WTC11 (cell line): Measurements from ENCODE around the gene FERMT2. TPM values are rescaled to one million over a fixed set of nuclear protein-coding genes. Genes with fewer than 3 reads are reported as not detected.
A peak's percentile ranks its signal among the peaks of the same experiment; 100 is the strongest.

Experiments used
- ATAC-seq: fragments of 200-7000 bp; cut with Tn5 transposase; 2 replicates; pipeline ENCODE4 v1.10.0; 2021; ENCODE audit warnings: mild to moderate bottlenecking, moderate library complexity
- CTCF ChIA-PET: fragments of 300-600 bp; sonication (Branson Sonifier 250); formaldehyde crosslinking; loops from one replicate; lab custom pipeline; 2021; ENCODE audit warnings: antibody characterized with exemption; lab: Charles Lee
- POLR2A ChIA-PET: fragments of 350-600 bp; sonication (Branson Sonifier 250); formaldehyde crosslinking; loops from one replicate; lab custom pipeline; 2021; ENCODE audit warnings: antibody characterized with exemption; lab: Charles Lee
- DNase-seq: peaks from one replicate; pipeline ENCODE4 v3.0.0; 2021; ENCODE audit warnings: low spot score
- H3K27ac Mint-ChIP-seq: 2 replicates; pipeline ENCODE4 v1.8.0; 2021; ENCODE audit warnings: mixed read lengths
- H3K27me3 Mint-ChIP-seq: 2 replicates; pipeline ENCODE4 v1.8.0; 2021; ENCODE audit warnings: low read depth, mild to moderate bottlenecking, moderate library complexity, mixed read lengths
- H3K36me3 Mint-ChIP-seq: 2 replicates; pipeline ENCODE4 v1.8.0; 2021; ENCODE audit warnings: mixed read lengths
- H3K4me1 Mint-ChIP-seq: 2 replicates; pipeline ENCODE4 v1.8.0; 2022; ENCODE audit warnings: mixed read lengths
- H3K4me3 Mint-ChIP-seq: 2 replicates; pipeline ENCODE4 v1.8.0; 2021; ENCODE audit warnings: mild to moderate bottlenecking, moderate library complexity, mixed read lengths
- H3K9me3 Mint-ChIP-seq: 2 replicates; pipeline ENCODE4 v1.8.0; 2021; ENCODE audit warnings: mixed read lengths
- ATF1 ChIP-seq: sonication (generic); formaldehyde crosslinking; IDR thresholded peaks from 2 replicates; pipeline ENCODE4 v1.8.1; 2023; ENCODE audit warnings: mild to moderate bottlenecking, moderate library complexity, missing genetic modification reagents
- ATF3 ChIP-seq: sonication (generic); formaldehyde crosslinking; conservative IDR thresholded peaks from 2 replicates; pipeline ENCODE4 v1.8.1; 2022; ENCODE audit warnings: mild to moderate bottlenecking, missing genetic modification reagents
- CBFB ChIP-seq: sonication (generic); formaldehyde crosslinking; IDR thresholded peaks from 2 replicates; pipeline ENCODE4 v1.8.1; 2022; ENCODE audit warnings: mild to moderate bottlenecking, low read depth, missing genetic modification reagents
- CREM ChIP-seq: sonication (generic); formaldehyde crosslinking; IDR thresholded peaks from 2 replicates; pipeline ENCODE4 v1.8.1; 2022; ENCODE audit warnings: mild to moderate bottlenecking, missing genetic modification reagents, moderate library complexity
- E2F4 ChIP-seq: sonication (generic); formaldehyde crosslinking; IDR thresholded peaks from 2 replicates; pipeline ENCODE4 v1.8.1; 2022; ENCODE audit warnings: low read depth, mild to moderate bottlenecking, moderate library complexity, missing genetic modification reagents, borderline replicate concordance
- FOXP1 ChIP-seq: sonication (generic); formaldehyde crosslinking; IDR thresholded peaks from 2 replicates; pipeline ENCODE4 v1.8.0; 2022; ENCODE audit warnings: missing genetic modification reagents, mild to moderate bottlenecking, moderate library complexity, borderline replicate concordance
- GTF2I ChIP-seq: fragments of 250-450 bp; sonication (Bioruptor Pico); conservative IDR thresholded peaks from 2 replicates; pipeline ENCODE4 v1.4.0; 2021; ENCODE audit warnings: mild to moderate bottlenecking
- HMGA2 ChIP-seq: fragments of 250-450 bp; sonication (Bioruptor Pico); IDR thresholded peaks from 2 replicates; pipeline ENCODE4 v1.4.0; 2021; ENCODE audit warnings: mild to moderate bottlenecking, moderate library complexity
- MYBL2 ChIP-seq: sonication (generic); formaldehyde crosslinking; IDR thresholded peaks from 2 replicates; pipeline ENCODE4 v1.8.1; 2023; ENCODE audit warnings: mild to moderate bottlenecking, moderate library complexity, missing genetic modification reagents
- NFATC4 ChIP-seq: fragments of 250-450 bp; sonication (Bioruptor Pico); IDR thresholded peaks from 2 replicates; pipeline ENCODE4 v1.9.0; 2021; ENCODE audit warnings: mild to moderate bottlenecking
- NFYB ChIP-seq: sonication (generic); formaldehyde crosslinking; conservative IDR thresholded peaks from 2 replicates; pipeline ENCODE4 v1.8.0; 2022; ENCODE audit warnings: low read depth, missing genetic modification reagents
- OVOL2 ChIP-seq: fragments of 250-450 bp; sonication (Bioruptor Pico); IDR thresholded peaks from 2 replicates; pipeline ENCODE4 v1.9.0; 2021; ENCODE audit warnings: mild to moderate bottlenecking, borderline replicate concordance
- ZBTB43 ChIP-seq: sonication (generic); formaldehyde crosslinking; IDR thresholded peaks from 2 replicates; pipeline ENCODE4 v1.8.1; 2023; ENCODE audit warnings: mild to moderate bottlenecking, missing genetic modification reagents
- ZMAT4 ChIP-seq: fragments of 250-450 bp; sonication (Bioruptor Pico); IDR thresholded peaks from 2 replicates; pipeline ENCODE4 v1.9.0; 2021; ENCODE audit warnings: mild to moderate bottlenecking
- ZNF232 ChIP-seq: sonication (generic); formaldehyde crosslinking; IDR thresholded peaks from 2 replicates; pipeline ENCODE4 v1.8.0; 2022; ENCODE audit warnings: mild to moderate bottlenecking, missing genetic modification reagents
- ZNF263 ChIP-seq: sonication (generic); formaldehyde crosslinking; IDR thresholded peaks from 2 replicates; pipeline ENCODE4 v1.8.1; 2022; ENCODE audit warnings: low read depth, mild to moderate bottlenecking, moderate library complexity, missing genetic modification reagents
- total RNA-seq: library from RNA; stranded (reverse); gene quantifications from 3 replicates; pipeline ENCODE4 v1.2.3, GENCODE V29; 2021
- TF ChIP-seq, protein P1 (sequence below): sonication (generic); formaldehyde crosslinking; IDR thresholded peaks from 2 replicates; pipeline ENCODE4 v1.8.1; 2023; ENCODE audit warnings: mild to moderate bottlenecking, missing genetic modification reagents, moderate library complexity
- TF ChIP-seq, protein P2 (sequence below): sonication (generic); formaldehyde crosslinking; conservative IDR thresholded peaks from 2 replicates; pipeline ENCODE4 v1.8.1; 2023; ENCODE audit warnings: mild to moderate bottlenecking, low read depth, missing genetic modification reagents, moderate library complexity

The FERMT2 gene
- total RNA-seq, 1 experiment from 2014 or later, result 92.8 TPM

- ChIA-PET POLR2A (interaction anchor here (0.7 to 1.0 kb wide), 2 partner anchors 93 to 159 kb away, joined by 3 read pairs; no protein-coding TSS in a partner anchor), CTCF (no interaction called here)
- Mint-ChIP-seq H3K4me1 (peaks cover 46% of the 10 kb centered on the region), H3K27me3 (no peaks in the 10 kb centered on the region), H3K9me3 (no peaks in the 10 kb centered on the region), H3K27ac (peak overlapping the region; percentile 98), H3K36me3 (peaks cover 10% of the 10 kb centered on the region), H3K4me3 (peak overlapping the region; percentile 99)
- TF ChIP-seq NFYB (CRISPR knock-in tag) (no peak), E2F4 (no peak), ZNF263 (no peak), ZNF232 (CRISPR knock-in tag) (no peak), CREM (no peak)
- ATAC-seq (no peak), DNase-seq (no peak)
Measured at GRCh38 chr14:52949711-52950409, 990 bp downstream of the FERMT2 start.

- peak overlapping the region; percentile 99 for H3K4me3 Mint-ChIP-seq
- no peak for TF ChIP-seq NFATC4 (CRISPR knock-in tag)
- TF ChIP-seq ATF1 (CRISPR knock-in tag), result no peak
Measured at GRCh38 chr14:52949249-52949648, 1.6 kb downstream of the FERMT2 start.

GRCh38 chr14:52948836-52949235 lies 2.0 kb downstream of the FERMT2 start:
- TF ChIP-seq ZMAT4 (CRISPR knock-in tag) (no peak), GTF2I (no peak)
- CTCF ChIA-PET, result interaction anchor here (0.6 to 1.5 kb wide), 4 partner anchors 12 to 464 kb away, joined by 3 to 9 read pairs (median 3); no protein-coding TSS in a partner anchor
- DNase-seq (no peak), ATAC-seq (no peak)
- Mint-ChIP-seq H3K4me1 (peaks cover 47% of the 10 kb centered on the region), H3K27ac (no peak overlapping the region), H3K27me3 (no peaks in the 10 kb centered on the region), H3K4me3 (peak overlapping the region; percentile 99), H3K36me3 (peaks cover 10% of the 10 kb centered on the region), H3K9me3 (no peaks in the 10 kb centered on the region)
- POLR2A ChIA-PET, result interaction anchor here (0.6 to 1.2 kb wide), 5 partner anchors 12 to 278 kb away, joined by 3 to 7 read pairs (median 6); no protein-coding TSS in a partner anchor

More at GRCh38 chr14:52949249-52949648, 1.6 kb downstream of the FERMT2 start:
- ATAC-seq (no peak), DNase-seq (no peak)
- Mint-ChIP-seq H3K9me3 (no peaks in the 10 kb centered on the region), H3K27ac (peak overlapping the region; percentile 98), H3K27me3 (no peaks in the 10 kb centered on the region), H3K36me3 (peaks cover 10% of the 10 kb centered on the region), H3K4me1 (peaks cover 47% of the 10 kb centered on the region)
- POLR2A ChIA-PET, result interaction anchor here (0.6 to 1.2 kb wide), 7 partner anchors 12 to 278 kb away, joined by 3 to 7 read pairs (median 4); no protein-coding TSS in a partner anchor
- CTCF ChIA-PET, result interaction anchor here (0.6 to 1.5 kb wide), 4 partner anchors 12 to 464 kb away, joined by 3 to 9 read pairs (median 3); no protein-coding TSS in a partner anchor

- ATAC-seq, result no peak
- Mint-ChIP-seq H3K4me3 (no peak overlapping the region; the same call in 1 of the 2 replicates), H3K4me1 (peaks cover 50% of the 10 kb centered on the region), H3K27me3 (no peaks in the 10 kb centered on the region), H3K27ac (peak overlapping the region; percentile 43; the same call in 1 of the 2 replicates), H3K9me3 (no peaks in the 10 kb centered on the region), H3K36me3 (peaks cover 15% of the 10 kb centered on the region)
- POLR2A ChIA-PET, result interaction anchor here (1.2 kb wide), 1 partner anchor 204 kb away, joined by 4 read pairs; no protein-coding TSS in a partner anchor
- no peak for DNase-seq
- CTCF ChIA-PET, result interaction anchor here (1.2 to 1.5 kb wide), 2 partner anchors 13 to 17 kb away, joined by 3 to 9 read pairs; no protein-coding TSS in a partner anchor
- no peak for TF ChIP-seq ATF3
- TF ChIP-seq MYBL2, result no peak
- no peak for TF ChIP-seq ZBTB43 (CRISPR knock-in tag)
- TF ChIP-seq, protein P1, sequence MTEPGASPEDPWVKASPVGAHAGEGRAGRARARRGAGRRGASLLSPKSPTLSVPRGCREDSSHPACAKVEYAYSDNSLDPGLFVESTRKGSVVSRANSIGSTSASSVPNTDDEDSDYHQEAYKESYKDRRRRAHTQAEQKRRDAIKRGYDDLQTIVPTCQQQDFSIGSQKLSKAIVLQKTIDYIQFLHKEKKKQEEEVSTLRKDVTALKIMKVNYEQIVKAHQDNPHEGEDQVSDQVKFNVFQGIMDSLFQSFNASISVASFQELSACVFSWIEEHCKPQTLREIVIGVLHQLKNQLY (CRISPR knock-in tag), result no peak
- no peak for TF ChIP-seq FOXP1 (CRISPR knock-in tag)
- TF ChIP-seq OVOL2 (CRISPR knock-in tag), result no peak
- no peak for TF ChIP-seq ZMAT4 (CRISPR knock-in tag)
- TF ChIP-seq HMGA2 (CRISPR knock-in tag), result no peak
- TF ChIP-seq, protein P2, sequence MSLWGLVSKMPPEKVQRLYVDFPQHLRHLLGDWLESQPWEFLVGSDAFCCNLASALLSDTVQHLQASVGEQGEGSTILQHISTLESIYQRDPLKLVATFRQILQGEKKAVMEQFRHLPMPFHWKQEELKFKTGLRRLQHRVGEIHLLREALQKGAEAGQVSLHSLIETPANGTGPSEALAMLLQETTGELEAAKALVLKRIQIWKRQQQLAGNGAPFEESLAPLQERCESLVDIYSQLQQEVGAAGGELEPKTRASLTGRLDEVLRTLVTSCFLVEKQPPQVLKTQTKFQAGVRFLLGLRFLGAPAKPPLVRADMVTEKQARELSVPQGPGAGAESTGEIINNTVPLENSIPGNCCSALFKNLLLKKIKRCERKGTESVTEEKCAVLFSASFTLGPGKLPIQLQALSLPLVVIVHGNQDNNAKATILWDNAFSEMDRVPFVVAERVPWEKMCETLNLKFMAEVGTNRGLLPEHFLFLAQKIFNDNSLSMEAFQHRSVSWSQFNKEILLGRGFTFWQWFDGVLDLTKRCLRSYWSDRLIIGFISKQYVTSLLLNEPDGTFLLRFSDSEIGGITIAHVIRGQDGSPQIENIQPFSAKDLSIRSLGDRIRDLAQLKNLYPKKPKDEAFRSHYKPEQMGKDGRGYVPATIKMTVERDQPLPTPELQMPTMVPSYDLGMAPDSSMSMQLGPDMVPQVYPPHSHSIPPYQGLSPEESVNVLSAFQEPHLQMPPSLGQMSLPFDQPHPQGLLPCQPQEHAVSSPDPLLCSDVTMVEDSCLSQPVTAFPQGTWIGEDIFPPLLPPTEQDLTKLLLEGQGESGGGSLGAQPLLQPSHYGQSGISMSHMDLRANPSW (CRISPR knock-in tag), result no peak
- TF ChIP-seq CBFB (CRISPR knock-in tag), result no peak
Measured at GRCh38 chr14:52948039-52948438, 2.8 kb downstream of the FERMT2 start.
